SH-SY5Y (cell line): ENCODE data around the gene CFAP20.

Source experiments
- GATA2 ChIP-seq: IDR thresholded peaks from 2 replicates; pipeline ENCODE4 v1.6.1; 2011; ENCODE audit warnings: mild to moderate bottlenecking, low read depth, low read length
- GATA3 ChIP-seq: IDR thresholded peaks from 2 replicates; pipeline ENCODE4 v1.6.1; 2011; ENCODE audit warnings: low read depth, mild to moderate bottlenecking, low read length, moderate library complexity

The CFAP20 gene

DNA sequence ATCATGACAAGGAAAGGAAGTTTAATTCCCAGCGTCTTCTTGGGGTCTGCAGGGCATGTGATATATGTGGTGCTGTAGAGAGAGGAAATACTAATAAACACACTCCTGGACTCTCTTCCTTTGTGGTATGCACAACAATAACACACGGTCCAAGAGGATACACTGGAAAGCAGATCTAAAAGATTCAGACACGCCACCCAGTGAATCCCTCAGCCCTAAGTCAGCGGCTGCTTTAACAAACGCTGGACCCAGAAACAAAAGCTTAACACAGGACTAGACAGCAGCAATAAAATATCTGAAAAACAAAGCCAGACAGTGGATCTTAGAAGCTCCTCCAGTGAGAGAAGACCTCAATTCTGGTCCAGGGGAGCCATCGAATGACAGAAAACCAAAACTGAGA is 13.1 kb downstream of the CFAP20 start:
- TF ChIP-seq GATA3 (no peak), GATA2 (no peak)

DNA sequence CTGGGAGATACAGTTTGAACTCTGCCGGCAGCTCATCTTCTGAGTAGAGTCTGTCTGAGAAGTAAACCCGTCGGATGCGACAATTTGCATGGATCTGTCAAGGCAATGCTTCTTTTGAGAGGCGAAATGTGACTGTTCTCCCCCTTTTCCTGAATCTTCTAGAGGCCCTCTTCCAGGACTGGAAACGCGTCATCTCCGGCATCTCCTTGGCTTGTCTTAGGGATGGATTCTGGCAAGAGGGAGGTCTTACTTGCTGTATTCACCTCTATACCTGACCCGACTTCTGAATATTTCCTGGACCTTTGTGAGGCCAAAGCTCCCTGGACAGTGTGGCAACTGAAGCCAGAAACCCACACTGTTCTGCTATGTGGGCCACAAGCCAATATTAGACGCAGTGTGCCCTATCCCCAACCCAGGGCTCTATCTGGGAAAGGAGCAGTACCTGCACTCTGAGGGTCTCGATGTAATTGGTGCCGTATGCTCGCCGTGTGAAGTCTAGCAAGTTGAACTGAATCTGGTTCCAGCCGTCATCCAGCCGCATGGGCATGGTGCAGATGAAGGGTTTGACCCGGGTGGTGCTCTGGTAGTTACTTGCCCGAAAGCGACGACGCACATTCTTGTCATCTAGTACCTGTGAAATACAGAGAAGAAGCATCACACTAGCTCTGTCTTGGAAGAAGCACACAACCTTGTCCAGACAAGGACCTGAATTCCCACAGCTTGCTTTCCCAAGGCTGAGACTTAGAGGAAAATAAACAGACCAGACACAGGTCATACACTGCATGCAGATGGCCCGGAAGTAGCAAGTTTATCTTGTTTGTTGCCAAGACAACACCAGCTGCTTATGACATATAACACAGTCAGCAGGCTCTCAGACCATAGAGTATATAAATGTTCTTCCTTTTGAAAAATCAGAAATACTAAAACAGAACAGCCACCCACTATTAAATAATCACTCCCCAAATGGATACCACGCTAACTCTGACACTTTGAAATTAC is 14.1 kb downstream of the CFAP20 start:
- TF ChIP-seq GATA3 (no peak), GATA2 (peak; percentile 63)

GRCh38 chr16:58111302-58111627 is 17.9 kb downstream of the CFAP20 start:
- TF ChIP-seq GATA2 (no peak), GATA3 (no peak)

DNA sequence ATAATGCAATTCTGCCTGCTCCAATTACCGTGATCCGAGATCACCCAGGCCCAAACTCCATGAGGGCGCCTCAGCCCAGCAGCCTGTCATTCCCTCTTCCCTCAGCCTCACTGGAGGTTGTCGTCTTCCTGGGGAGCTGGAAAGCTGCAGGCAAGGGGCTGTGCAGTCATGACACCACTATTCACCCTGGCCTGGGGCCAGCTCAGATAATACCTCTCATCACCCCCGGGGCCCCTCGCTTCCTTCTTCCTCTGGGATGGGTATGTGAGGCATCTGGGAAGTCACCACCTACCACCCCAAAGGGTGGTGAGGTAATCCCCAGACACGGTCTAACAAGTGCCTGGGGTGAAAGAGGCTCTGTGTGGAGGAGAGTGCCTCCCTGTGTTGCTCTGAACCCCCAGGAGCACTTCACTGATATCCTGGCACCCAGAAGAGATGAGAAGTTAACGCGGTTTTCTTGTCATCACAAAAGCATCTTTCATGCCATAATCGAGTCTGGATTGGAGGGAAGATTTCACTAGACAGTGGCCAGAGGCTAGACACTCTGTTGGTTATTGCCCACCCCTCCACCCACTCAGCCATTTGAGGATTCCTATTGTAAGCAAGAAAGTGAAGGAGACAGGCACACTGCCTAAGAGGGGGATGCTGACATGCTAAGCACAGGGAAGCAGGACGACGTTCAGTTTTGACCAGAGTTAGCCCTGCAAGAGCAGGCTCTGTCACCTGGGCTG is 18.4 kb downstream of the CFAP20 start:
- no peak for TF ChIP-seq GATA3
- TF ChIP-seq GATA2: no peak

DNA sequence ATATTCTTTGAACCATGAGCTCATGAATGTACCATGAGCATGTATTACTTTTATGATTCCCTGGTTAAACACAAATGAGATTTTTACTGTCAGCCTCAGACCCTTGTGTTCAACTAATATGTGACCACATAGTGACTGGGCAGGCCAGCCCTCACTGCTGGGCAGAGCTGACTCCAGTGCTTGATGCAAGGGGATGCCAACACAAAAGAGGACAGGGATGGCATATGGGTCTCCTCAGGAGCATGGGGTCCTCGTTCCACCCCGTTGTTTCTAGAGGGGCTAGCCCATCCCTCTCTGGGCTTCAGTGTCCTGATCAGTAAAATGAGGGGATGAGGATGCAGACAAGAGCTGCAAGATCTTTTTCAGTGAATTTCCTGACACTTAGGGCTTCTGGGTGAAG is 19.3 kb downstream of the CFAP20 start:
- TF ChIP-seq GATA3: no peak
- TF ChIP-seq GATA2: no peak

DNA sequence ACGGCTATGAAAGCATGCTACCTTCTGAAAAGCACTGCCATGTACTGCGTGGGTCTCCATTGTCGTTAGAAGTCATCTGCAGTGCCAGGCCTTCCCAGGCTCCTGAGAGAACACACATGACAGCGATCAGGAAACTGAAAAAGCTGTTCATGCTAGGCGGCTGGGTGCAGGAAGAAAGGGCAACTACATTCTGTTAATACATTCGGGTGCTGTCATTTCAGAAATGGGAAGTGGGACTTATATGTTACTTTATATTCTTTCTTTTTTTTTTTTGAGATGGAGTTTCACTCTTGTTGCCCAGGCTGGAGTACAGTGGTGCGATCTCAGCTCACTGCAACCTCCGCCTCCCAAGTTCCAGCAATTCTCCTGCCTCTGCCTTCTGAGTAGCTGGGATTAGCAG is 19.9 kb downstream of the CFAP20 start:
- TF ChIP-seq GATA2 (no peak), GATA3 (no peak)

DNA sequence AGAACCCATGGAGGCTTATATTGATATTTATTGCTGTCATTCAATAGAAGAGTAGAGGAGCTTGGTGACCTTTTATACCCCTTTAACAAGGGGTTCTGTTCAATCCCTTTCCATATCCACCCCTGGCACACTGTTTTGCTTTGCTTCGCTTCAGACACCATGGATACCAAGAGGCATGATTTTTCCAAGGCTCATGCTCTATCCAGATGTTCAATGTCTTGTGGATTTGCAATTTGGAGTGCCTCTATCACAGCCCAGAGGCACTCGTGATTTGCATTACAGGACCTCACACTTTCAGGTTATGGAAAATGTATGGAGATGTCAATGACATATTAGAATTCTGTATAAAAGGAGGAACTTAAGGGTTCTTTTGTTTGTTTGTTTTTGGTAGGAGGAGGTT is 21.5 kb downstream of the CFAP20 start:
- TF ChIP-seq GATA3: no peak
- no peak for TF ChIP-seq GATA2

GRCh38 chr16:58107228-58107627 is 22.0 kb downstream of the CFAP20 start:
- no peak for TF ChIP-seq GATA2

DNA sequence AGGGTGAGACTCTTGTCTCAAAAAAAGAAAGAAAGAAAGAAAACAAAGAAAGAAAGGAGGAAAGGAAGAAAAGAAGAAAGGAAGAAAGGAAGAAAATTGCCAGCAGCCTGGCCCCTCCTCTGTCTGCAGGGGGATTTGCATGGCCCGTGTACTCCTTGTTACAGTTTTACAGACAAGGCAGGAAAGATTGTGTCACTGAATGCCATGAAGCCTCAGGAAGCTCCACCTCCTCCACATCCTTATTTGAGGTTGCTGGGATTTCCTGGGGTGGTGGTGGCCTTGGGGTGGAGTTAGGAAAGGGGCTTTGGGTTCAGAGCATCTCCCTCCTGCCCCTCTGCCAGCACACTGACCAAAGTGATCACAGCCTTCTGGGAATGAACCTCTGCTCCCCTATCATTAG is 23.6 kb downstream of the CFAP20 start:
- TF ChIP-seq GATA3 (no peak), GATA2 (no peak)

- TF ChIP-seq GATA3 (no peak), GATA2 (no peak)
Measured at GRCh38 chr16:58102665-58103392, 26.4 kb downstream of the CFAP20 start.

GRCh38 chr16:58099956-58100300 is 29.3 kb downstream of the CFAP20 start:
- TF ChIP-seq GATA2 (no peak), GATA3 (no peak)

GRCh38 chr16:58099097-58099955 is 29.9 kb downstream of the CFAP20 start:
- TF ChIP-seq GATA2: no peak
- no peak for TF ChIP-seq GATA3

GRCh38 chr16:58098207-58099096 is 30.7 kb downstream of the CFAP20 start:
- TF ChIP-seq GATA3: no peak
